Posterior vena cava (tissue), 2 donors: ENCODE data around the gene ATP6V1C2. TPM values are rescaled to one million over a fixed set of nuclear protein-coding genes. Genes with fewer than 3 reads are reported as not detected.
A peak's percentile ranks its signal among the peaks of the same experiment; 100 is the strongest.
"Not testable (repeated sequence)": the region's sequence is repeated elsewhere in the genome, so short reads cannot be mapped to it uniquely, and the experiment has no call there.

Source experiments
- DNase-seq: peaks from one replicate; pipeline ENCODE4 v3.0.0-alpha.2; 2020; ENCODE audit warnings: low spot score
- intact Hi-C, 2 donors: fragments of 100-400 bp; cut with DNase I; formaldehyde crosslinking; loops; one replicate each; pipeline versions ENCODE4 v1.14.1 to v1.14.2; 2022 to 2023
- total RNA-seq, 2 donors: library from RNA; stranded (reverse); fragmentation: NEBNext Ultra II Directional; extraction: Animal tissue kit (Norgen Biotek cat#: 25700); gene quantifications; one replicate each; pipeline ENCODE4 v1.2.1, GENCODE V29; 2021
- donor health status: DM: yes; HTN: yes; CAD: no.
- donor health status: DM: yes; HTN: yes; CAD: no.

Gene ATP6V1C2
- total RNA-seq, 2 donors from 2014 or later, result 0.33 to 0.42 TPM

GRCh38 chr2:10779776-10780490 is 58.5 kb downstream of the ATP6V1C2 start:
- DNase-seq, result peak; percentile 76
- intact Hi-C loops, result no loop called here

GRCh38 chr2:10780491-10780820 is 59.0 kb downstream of the ATP6V1C2 start:
- intact Hi-C loops, result no loop called here
- DNase-seq, result peak; percentile 29

GRCh38 chr2:10780821-10781220 is 59.4 kb downstream of the ATP6V1C2 start:
- intact Hi-C loops, result not testable (repeated sequence)
- DNase-seq, result peak; percentile 38

GRCh38 chr2:10781746-10782145 is 60.3 kb downstream of the ATP6V1C2 start:
- DNase-seq, result peak; percentile 66
- intact Hi-C loops, result no loop called here

- intact Hi-C loops, result no loop called here
- no peak for DNase-seq
These were observed 62.0 kb downstream of the ATP6V1C2 start for GRCh38 chr2:10783421-10783820.

GRCh38 chr2:10784719-10785118 is 63.3 kb downstream of the ATP6V1C2 start:
- no peak for DNase-seq
- intact Hi-C loops, result no loop called here

GRCh38 chr2:10785260-10785659 is 63.8 kb downstream of the ATP6V1C2 start:
- intact Hi-C loops, result no loop called here
- DNase-seq, result no peak

- DNase-seq, result no peak
- intact Hi-C loops, result no loop called here
These were observed 65.0 kb downstream of the ATP6V1C2 start for GRCh38 chr2:10786240-10786982.

- DNase-seq, result no peak
- intact Hi-C loops, result no loop called here
These were observed 65.9 kb downstream of the ATP6V1C2 start for GRCh38 chr2:10787176-10787968.

- intact Hi-C loops, result no loop called here
- DNase-seq, result no peak
These were observed 67.4 kb downstream of the ATP6V1C2 start for GRCh38 chr2:10788855-10789254.

GRCh38 chr2:10790228-10790973 is 69.0 kb downstream of the ATP6V1C2 start:
- intact Hi-C loops, result no loop called here
- no peak for DNase-seq

- intact Hi-C loops, result no loop called here
- no peak for DNase-seq
These were observed 70.7 kb downstream of the ATP6V1C2 start for GRCh38 chr2:10792001-10792634.

GRCh38 chr2:10792660-10793400 is 71.4 kb downstream of the ATP6V1C2 start:
- intact Hi-C loops, result no loop called here
- DNase-seq, result no peak

- DNase-seq, result no peak
- intact Hi-C loops, result no loop called here
These were observed 72.4 kb downstream of the ATP6V1C2 start for GRCh38 chr2:10793816-10794215.

GRCh38 chr2:10794876-10795275 is 73.4 kb downstream of the ATP6V1C2 start:
- no peak for DNase-seq
- intact Hi-C loops, result no loop called here

- no peak for DNase-seq
- intact Hi-C loops, result no loop called here
These were observed 74.1 kb downstream of the ATP6V1C2 start for GRCh38 chr2:10795508-10796046.

- DNase-seq, result no peak
- intact Hi-C loops, result no loop called here
These were observed 75.3 kb downstream of the ATP6V1C2 start for GRCh38 chr2:10796703-10797102.

- intact Hi-C loops, result no loop called here
- DNase-seq, result no peak
These were observed 77.4 kb downstream of the ATP6V1C2 start for GRCh38 chr2:10798783-10799182.
